Measurements from ENCODE around the gene EFL1.

DNA sequence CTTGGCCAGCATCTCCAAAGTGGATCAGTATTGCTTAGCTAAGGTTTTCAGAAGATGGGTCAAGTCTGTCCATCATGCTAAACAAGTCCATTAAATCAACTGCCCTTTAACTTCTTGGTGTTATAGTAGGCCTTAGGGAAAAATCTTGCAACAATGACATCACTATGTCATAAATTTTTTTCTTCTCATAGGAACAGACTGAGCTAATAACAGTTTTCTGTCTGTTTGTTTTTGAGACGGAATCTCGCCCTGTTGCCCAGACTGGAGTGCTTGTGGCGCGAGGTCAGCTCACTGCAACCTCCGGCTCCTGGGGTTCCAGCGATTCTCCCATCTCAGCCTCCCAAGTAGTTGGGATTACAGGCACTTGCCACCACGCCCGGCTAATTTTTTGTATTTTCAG lies 94.2 kb downstream of the EFL1 start:
- TF ChIP-seq POLR2A (IDR thresholded peaks at IDR 0.05), result no peak
- TF ChIP-seq, protein P1, sequence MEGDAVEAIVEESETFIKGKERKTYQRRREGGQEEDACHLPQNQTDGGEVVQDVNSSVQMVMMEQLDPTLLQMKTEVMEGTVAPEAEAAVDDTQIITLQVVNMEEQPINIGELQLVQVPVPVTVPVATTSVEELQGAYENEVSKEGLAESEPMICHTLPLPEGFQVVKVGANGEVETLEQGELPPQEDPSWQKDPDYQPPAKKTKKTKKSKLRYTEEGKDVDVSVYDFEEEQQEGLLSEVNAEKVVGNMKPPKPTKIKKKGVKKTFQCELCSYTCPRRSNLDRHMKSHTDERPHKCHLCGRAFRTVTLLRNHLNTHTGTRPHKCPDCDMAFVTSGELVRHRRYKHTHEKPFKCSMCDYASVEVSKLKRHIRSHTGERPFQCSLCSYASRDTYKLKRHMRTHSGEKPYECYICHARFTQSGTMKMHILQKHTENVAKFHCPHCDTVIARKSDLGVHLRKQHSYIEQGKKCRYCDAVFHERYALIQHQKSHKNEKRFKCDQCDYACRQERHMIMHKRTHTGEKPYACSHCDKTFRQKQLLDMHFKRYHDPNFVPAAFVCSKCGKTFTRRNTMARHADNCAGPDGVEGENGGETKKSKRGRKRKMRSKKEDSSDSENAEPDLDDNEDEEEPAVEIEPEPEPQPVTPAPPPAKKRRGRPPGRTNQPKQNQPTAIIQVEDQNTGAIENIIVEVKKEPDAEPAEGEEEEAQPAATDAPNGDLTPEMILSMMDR (IDR thresholded peaks at IDR 0.05), result no peak

Data from heart left ventricle (tissue), 13 donors.